Renal cortex interstitium (tissue), 15 donors: ENCODE measurements around the gene ATRNL1. TPM values are rescaled to one million over a fixed set of nuclear protein-coding genes. Genes with fewer than 3 reads are reported as not detected.
A peak's percentile ranks its signal among the peaks of the same experiment; 100 is the strongest.

Experiments
- DNase-seq, 11 donors: peaks; one replicate each; pipeline ENCODE4 v3.0.0-alpha.2; 2013; ENCODE audit warnings: low read depth in 9 of 11, low spot score in 4 of 11; ENCODE audit errors: extremely low read depth in 1 of 11
- long read RNA-seq, 16 experiments: transcript quantifications; one replicate each; lab custom pipeline, GENCODE V29; 2026
- polyA plus RNA-seq, 3 donors: library from polyadenylated mRNA; unstranded; fragments of 120-200 nt; gene quantifications; one replicate each; pipeline ENCODE4 v1.2.1, GENCODE V29; 2013; ENCODE audit not compliant: insufficient read length in 3 of 3

ATRNL1 gene, protein sequence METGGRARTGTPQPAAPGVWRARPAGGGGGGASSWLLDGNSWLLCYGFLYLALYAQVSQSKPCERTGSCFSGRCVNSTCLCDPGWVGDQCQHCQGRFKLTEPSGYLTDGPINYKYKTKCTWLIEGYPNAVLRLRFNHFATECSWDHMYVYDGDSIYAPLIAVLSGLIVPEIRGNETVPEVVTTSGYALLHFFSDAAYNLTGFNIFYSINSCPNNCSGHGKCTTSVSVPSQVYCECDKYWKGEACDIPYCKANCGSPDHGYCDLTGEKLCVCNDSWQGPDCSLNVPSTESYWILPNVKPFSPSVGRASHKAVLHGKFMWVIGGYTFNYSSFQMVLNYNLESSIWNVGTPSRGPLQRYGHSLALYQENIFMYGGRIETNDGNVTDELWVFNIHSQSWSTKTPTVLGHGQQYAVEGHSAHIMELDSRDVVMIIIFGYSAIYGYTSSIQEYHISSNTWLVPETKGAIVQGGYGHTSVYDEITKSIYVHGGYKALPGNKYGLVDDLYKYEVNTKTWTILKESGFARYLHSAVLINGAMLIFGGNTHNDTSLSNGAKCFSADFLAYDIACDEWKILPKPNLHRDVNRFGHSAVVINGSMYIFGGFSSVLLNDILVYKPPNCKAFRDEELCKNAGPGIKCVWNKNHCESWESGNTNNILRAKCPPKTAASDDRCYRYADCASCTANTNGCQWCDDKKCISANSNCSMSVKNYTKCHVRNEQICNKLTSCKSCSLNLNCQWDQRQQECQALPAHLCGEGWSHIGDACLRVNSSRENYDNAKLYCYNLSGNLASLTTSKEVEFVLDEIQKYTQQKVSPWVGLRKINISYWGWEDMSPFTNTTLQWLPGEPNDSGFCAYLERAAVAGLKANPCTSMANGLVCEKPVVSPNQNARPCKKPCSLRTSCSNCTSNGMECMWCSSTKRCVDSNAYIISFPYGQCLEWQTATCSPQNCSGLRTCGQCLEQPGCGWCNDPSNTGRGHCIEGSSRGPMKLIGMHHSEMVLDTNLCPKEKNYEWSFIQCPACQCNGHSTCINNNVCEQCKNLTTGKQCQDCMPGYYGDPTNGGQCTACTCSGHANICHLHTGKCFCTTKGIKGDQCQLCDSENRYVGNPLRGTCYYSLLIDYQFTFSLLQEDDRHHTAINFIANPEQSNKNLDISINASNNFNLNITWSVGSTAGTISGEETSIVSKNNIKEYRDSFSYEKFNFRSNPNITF (N-terminal part only)
- polyA plus RNA-seq = 10 to 100 TPM; 27.2 to 31.3 (median 27.6) TPM
- long read RNA-seq, donor 1, full-length matches to known transcripts = 3 of 3 reads
- long read RNA-seq, donor 1, partial matches to known transcripts = 0 of 3 reads
- long read RNA-seq, donor 1, other reads (novel, unspliced or antisense) = 0 of 3 reads
- long read RNA-seq, donor 2, partial matches to known transcripts = 0 of 1 reads
- long read RNA-seq, donor 2, other reads (novel, unspliced or antisense) = 0 of 1 reads
- long read RNA-seq, donor 3, full-length matches to known transcripts = 5 of 5 reads
- long read RNA-seq, donor 3, partial matches to known transcripts = 0 of 5 reads
- long read RNA-seq, donor 3, other reads (novel, unspliced or antisense) = 0 of 5 reads
- long read RNA-seq, donor 4, partial matches to known transcripts = 0 of 3 reads
- long read RNA-seq, donor 4, other reads (novel, unspliced or antisense) = 0 of 3 reads
- long read RNA-seq, donor 5 = 0 reads
- long read RNA-seq, donor 6, partial matches to known transcripts = 6 of 7 reads
- long read RNA-seq, donor 6, other reads (novel, unspliced or antisense) = 0 of 7 reads
- long read RNA-seq, donor 7 = 0 reads
- long read RNA-seq, donor 8, partial matches to known transcripts = 9 of 10 reads
- long read RNA-seq, donor 8, other reads (novel, unspliced or antisense) = 0 of 10 reads
- long read RNA-seq, donor 9 = 0 reads
- long read RNA-seq, donor 10 = 0 reads
- long read RNA-seq, donor 11, partial matches to known transcripts = 0 of 3 reads
- long read RNA-seq, donor 11, other reads (novel, unspliced or antisense) = 0 of 3 reads
- long read RNA-seq, donor 12, partial matches to known transcripts = 0 of 3 reads
- long read RNA-seq, donor 12, other reads (novel, unspliced or antisense) = 0 of 3 reads
- long read RNA-seq, donor 13 = 0 reads
- long read RNA-seq, donor 14, transcript ATRNL1-209 (8 exons, 1,818 nt) = major isoform, 9 of 9 reads
- long read RNA-seq, donor 14, partial matches to known transcripts = 0 of 9 reads
- long read RNA-seq, donor 14, other reads (novel, unspliced or antisense) = 0 of 9 reads
- long read RNA-seq, donor 15, full-length matches to known transcripts = 3 of 3 reads
- long read RNA-seq, donor 15, partial matches to known transcripts = 0 of 3 reads
- long read RNA-seq, donor 15, other reads (novel, unspliced or antisense) = 0 of 3 reads
- long read RNA-seq, donor 16, full-length matches to known transcripts = 9 of 9 reads
- long read RNA-seq, donor 16, partial matches to known transcripts = 0 of 9 reads
- long read RNA-seq, donor 16, other reads (novel, unspliced or antisense) = 0 of 9 reads

DNA sequence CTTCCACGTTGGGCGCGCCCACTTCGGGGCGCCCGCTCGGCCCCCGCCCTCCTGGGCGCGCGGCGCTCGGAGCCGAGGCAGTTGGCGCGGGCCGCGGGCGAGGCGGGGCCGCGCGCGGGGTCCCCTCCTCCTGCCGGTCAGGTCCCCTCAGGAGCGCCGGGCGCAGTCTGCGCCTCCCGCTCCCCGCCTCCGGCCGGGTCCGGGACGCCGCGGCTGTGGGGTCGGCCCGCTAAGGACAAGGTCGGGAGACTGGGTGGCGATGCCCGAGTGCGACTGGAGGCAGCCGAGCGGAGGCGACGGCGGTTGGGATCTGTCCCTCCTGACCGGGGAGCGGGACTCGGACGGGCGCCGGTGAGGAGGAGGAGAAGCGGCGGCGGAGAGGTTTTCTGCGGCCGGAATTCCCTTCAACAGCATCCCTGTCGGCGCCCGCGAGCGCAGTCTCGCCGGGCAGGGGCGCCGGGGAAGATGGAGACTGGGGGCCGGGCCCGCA is at the start of gene ATRNL1:
Gene ATRNL1, plus strand, starts transcription at position 80 of the 490 bp plus-strand sequence. Its CDS starts 386 bp downstream, at position 466.
- peak in 8 of 11 donors; percentile 41 to 67 (median 62) for DNase-seq

DNA sequence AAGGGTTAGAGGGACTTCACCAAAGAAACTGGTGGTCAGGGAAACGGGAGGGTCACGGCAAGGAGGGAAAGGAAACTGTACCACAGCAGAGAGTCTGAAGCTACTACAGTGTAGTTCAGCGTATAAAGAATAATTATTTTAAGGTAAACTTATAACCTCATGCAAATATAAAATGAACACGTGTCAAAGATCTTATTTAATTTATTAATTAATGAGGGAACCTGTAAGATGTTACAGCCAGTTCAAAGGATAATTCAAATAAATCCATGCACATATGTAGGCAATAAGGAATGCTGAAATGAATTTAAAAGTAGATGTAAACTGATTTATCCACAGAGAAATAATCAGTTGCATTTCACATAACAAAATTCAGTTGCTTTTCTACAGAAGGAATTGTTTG is 49.4 kb upstream of the ATRNL1 start:
- DNase-seq = no peak

DNA sequence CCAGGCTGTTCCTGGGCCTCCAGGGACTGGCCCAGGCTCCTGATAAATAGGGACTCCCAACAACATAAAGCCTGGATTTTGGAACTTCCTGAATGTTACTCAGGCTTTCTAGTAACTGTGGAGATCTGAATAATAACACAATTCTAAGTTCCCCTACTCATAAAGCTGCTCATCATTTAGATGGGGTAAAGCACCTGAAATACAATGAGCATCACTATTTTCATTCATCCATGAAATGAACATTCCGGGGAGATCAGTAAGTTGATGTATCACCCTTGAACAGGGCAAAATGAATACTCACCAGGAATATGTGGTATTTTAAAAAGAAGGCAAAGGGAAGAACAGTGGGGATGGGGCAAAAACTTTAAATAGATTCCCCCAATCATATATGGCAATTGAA is 48.3 kb upstream of the ATRNL1 start:
- no peak for DNase-seq

DNA sequence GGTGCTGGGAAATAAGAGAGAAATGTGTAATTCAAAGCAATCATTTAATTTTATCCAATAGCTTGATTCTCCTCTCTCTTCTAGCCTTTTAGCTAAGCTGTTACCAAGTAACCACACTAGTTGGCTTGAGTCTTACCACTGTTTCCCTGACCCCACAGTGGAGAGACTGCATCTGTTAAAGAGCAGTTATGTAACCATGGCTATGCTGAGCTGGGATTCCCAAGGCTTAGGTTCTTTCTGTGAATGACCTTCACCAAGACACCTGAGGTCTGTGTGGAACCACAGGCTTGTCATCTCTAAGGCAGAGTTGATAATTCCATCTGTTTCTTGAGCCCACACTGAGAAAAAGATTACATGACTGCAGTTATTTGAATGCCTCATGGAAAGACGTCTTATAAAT is 47.7 kb upstream of the ATRNL1 start:
- no peak for DNase-seq

DNA sequence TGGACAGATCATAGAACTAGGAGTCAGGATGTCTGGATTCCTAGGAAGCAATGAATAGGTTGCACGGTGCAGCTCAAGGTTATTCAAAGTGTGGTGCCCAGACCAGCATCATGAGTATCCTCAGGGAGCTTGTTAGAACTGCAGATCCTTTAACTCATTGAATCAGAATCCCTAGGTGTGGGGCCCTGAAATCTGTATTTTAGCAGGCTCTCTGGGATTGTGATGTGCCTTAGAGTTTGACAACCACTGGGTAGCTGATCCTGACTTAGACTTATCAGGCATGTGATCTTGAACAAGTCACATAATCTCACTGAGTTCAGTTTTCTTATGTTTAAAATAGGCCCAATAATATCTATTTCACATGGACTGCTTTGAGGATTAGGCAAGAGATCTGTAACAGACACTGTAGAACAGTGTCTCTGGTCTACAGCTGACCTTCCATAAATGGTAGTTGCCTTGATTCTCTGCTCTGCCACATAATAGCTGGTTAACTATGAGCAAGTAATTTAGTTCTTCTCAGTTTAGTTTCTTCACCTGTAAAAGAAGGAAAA is 46.4 kb upstream of the ATRNL1 start:
- DNase-seq = no peak

DNA sequence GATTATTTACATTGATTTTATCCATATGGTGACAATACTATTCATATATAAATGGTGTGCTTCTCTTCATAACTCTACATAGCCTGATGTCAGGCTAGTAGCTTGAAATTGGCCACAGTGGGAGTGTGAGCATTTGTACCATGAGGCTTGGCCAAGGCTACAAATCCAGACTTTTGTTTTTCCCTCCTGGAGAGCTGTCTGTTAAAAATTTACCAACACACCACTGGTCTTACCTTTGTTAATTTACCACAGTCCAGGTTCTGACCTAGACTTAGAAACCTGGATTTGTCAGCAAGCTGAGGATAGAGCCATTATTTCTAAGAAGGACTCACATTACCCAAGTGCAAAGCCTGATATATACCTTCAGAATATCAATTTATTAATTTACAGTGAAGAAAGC is 45.5 kb upstream of the ATRNL1 start:
- DNase-seq = no peak

DNA sequence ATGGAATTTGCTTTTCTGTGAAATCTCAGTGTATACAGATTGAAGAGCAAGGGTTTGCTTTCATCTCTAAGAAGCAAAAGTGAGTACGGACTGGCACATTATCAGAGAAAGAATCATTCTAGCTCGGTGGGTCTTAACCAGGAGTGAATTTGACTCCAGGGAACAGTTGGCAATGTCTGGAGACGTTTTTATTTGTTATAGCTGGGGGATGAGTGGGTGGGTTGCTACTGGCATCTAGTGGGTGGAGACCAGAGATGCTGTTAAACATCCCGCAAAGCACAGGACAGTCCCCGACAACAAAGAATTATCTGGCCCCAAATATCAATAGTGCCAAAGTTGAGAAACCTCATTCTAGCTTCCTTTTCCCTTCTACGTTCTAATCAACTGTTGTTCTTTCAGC is 43.8 kb upstream of the ATRNL1 start:
- DNase-seq = no peak

DNA sequence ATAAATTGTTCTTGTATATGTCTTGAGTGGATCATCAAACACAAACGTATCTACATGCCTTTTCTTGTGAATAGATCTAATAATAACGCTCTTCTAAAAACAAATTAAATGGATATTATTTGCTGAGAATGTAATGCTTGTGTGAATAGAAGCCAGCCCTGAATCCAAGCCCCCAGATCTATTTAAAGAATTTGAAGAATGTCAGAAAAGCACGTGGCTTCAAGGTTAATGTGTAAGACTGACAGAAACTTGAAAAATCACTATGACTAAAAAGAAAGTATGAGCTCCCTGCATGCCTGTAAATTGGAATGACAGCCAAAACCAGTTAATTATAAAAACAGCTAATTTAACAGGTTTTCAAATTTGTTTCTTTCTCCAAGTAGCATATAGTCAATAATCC is 43.2 kb upstream of the ATRNL1 start:
- DNase-seq = peak in 7 of 11 donors; percentile 7 to 65 (median 30)

DNA sequence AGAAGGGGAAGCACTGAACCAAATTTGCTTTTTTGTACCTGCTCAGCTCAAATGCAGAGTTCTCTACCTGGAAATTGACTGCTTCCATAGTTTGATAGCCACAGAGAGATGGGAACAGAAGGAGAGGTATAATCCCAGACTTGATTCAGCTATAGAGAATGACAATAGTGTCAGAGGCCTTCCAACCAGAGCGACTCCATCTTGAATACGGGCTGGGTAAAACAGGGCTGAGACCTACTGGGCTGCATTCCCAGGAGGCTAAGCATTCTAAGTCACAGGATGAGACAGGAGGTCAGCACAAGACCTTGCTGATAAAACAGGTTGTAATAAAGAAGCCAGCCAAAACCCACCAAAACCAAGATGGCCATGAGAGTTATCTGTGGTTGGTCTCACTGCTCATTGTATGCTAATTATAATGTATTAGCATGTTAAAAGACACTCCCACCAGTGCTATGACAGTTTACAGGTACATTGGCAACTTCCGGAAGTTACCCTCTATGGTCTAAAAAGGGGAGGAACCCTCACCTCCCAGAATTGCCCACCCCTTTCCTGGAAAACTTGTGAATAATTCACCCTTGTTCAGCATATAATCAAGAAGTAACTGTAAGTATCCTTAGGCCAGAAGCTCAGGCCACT is 42.7 kb upstream of the ATRNL1 start:
- no peak for DNase-seq

DNA sequence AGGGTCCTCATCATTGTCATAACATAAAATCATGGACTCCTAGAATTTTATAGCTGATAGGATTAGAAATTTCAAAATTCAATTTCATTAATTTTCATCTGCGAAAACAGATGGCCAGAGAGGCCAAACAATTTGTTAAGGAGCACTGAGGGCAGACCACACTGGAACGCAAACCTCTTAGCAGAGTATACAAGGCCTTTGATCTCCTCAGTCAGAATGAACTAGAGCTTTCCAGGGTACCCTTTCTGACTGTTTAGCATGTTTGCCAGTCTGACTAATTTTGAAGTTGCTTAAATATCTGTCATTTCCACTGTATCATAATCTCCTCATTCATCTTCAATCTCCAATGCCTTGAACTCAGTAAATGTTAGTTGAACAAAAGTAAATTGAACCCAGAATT is 41.9 kb upstream of the ATRNL1 start:
- DNase-seq = no peak

DNA sequence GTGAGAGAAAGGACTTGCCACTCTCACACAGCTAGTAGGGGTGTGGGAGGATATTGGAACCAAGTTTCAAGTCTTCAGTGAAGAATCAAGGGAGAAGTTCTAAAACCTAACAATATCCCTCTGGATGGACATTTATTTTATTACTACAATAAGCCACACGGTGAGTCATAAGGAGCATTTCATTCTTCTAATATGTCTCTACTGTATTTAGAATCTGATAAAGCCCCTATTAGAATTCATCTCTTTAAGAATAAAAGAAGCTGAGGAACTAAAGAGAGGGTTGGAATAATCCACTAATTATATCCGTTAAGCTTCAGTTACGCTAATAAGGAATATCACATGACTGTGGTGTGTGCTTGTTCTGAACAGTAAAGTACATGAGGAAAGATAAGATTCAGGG is 40.9 kb upstream of the ATRNL1 start:
- DNase-seq = no peak

DNA sequence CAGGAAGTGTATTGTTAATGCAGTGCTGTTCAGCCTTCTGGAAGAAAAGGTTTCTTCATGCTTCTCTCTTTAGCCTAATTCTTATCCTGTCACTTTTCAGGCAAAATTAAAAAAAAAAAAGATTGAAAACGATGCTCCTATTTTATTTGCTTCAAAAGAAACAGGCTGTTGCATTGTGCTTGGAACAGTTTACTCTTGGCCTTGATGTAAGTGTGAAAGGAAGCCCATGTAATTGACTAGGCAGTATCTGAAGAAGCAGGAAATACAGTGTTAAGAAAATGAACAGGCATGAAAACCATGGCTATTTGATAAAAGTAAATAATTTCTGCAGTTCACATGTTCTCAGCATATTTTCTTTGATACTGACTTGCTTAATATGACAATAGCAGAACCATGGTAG is 40.4 kb upstream of the ATRNL1 start:
- DNase-seq = no peak

DNA sequence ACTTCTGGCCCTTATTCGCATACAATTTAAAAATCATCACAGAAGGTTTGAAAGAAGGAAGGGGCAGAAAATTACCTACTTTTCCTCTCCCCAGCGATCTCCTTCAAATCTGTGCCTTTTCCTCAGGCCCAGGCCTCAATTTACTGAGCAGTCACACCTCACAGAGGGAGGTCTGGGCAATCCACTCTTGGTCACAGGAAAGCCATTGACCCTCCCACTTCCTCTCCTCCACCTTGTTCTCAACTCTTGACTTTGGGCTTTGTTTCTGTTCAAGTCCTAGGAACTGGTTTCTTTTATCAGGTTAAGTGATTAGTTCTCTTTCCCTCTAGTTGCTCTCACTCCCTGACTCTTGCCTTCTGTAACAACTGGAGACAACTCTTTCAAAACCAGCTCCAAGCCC is 37.0 kb upstream of the ATRNL1 start:
- DNase-seq = no peak

DNA sequence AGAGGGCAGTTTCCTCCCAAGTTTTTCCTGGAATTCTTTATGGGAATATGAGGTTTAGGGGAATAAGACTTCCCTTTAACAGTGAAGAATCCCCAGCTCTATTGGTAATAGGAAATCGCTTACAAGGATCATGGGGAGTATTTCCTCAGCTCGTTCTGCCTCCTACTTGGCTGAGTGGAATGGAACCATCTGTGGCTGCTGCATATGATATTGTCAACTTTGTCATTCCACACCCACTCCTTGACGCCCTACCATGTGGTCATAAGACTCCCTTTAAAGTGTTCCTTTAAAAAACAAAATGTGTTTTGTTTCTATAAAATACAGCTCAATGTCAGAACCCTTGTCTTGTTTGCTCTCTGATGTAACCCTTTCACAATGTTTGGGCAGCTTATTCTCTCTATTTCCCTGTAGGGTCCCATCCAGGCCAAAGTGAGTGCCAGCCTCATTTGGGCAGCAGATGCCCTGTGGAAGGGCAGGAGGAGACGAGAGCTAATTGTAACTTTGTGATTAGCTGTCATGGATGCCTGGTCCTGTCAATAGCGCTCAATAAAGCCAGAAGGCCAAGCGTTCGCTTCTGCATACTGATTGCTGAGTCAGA is 33.8 kb upstream of the ATRNL1 start:
- no peak for DNase-seq
